B cell (primary cell): ENCODE measurements around the gene GADD45A. TPM values are rescaled to one million over a fixed set of nuclear protein-coding genes. Genes with fewer than 3 reads are reported as not detected.

ENCODE experiments used
- ATAC-seq: fragments of 200-7000 bp; cut with Tn5 transposase; one replicate; pipeline ENCODE4 v1.10.0; 2021; ENCODE audit warnings: low read depth, mild to moderate bottlenecking, moderate number of reproducible peaks, moderate library complexity
- CTCF ChIA-PET: fragments of 350-600 bp; sonication (Branson Sonifier 250); formaldehyde crosslinking; loops from one replicate; lab custom pipeline; 2021; ENCODE audit warnings: antibody characterized with exemption, inconsistent platforms; lab: Charles Lee
- POLR2A ChIA-PET: fragments of 350-600 bp; sonication (Branson Sonifier 250); formaldehyde crosslinking; loops from one replicate; lab custom pipeline; 2021; ENCODE audit warnings: antibody characterized with exemption; lab: Charles Lee
- DNase-seq: peaks from one replicate; pipeline ENCODE4 v3.0.0; 2013
- H2AFZ ChIP-seq: 2 replicates; pipeline ENCODE4 v1.6.1; 2012; ENCODE audit warnings: mild to moderate bottlenecking, low read depth, low read length; ENCODE audit not compliant: insufficient read depth, poor library complexity, severe bottlenecking
- H3K27ac ChIP-seq, 2 donors: 1 replicate in 1 of 2; 2 replicates in 1 of 2; pipeline ENCODE4 v1.5.1; 2012 to 2013; ENCODE audit warnings: low read length in 2 of 2, mild to moderate bottlenecking in 2 of 2, moderate library complexity in 1 of 2
- H3K27me3 ChIP-seq, 4 experiments: fragments of 200-600 bp in 1 of 4; sonication (generic) in 1 of 4; replicated peaks in 1 of 4; 1 replicate in 2 of 4; 2 replicates in 2 of 4; pipeline versions ENCODE4 v1.6.1 to v1.7.0; 2013 to 2016; ENCODE audit warnings: low read length in 3 of 4, mild to moderate bottlenecking in 2 of 4, mixed read lengths in 1 of 4, moderate library complexity in 1 of 4; ENCODE audit not compliant: insufficient read depth in 4 of 4, control insufficient read depth in 3 of 4; ENCODE audit errors: control extremely low read depth in 1 of 4
- H3K36me3 ChIP-seq, 2 experiments: replicated peaks in 1 of 2; 1 replicate in 1 of 2; 2 replicates in 1 of 2; pipeline versions ENCODE4 v1.6.1 to v1.7.1; 2013; ENCODE audit warnings: low read length in 1 of 2; ENCODE audit not compliant: insufficient read depth in 2 of 2, control insufficient read depth in 1 of 2; ENCODE audit errors: control extremely low read depth in 1 of 2, extremely low read depth in 1 of 2
- H3K4me1 ChIP-seq, 2 donors: fragments of 200-600 bp in 1 of 2; sonication (generic) in 1 of 2; 1 replicate in 1 of 2; 2 replicates in 1 of 2; pipeline versions ENCODE4 v1.5.1 to v1.6.1; 2013 to 2017; ENCODE audit warnings: low read length in 2 of 2; ENCODE audit not compliant: control insufficient read depth in 2 of 2, insufficient read depth in 2 of 2
- H3K4me2 ChIP-seq: replicated peaks from 2 replicates; pipeline ENCODE3; 2012; ENCODE audit warnings: mild to moderate bottlenecking, low read depth, low read length; ENCODE audit not compliant: poor library complexity, severe bottlenecking
- H3K4me3 ChIP-seq, 5 experiments: fragments of 200-600 bp in 1 of 5; sonication (generic) in 1 of 5; 1 replicate in 3 of 5; 2 replicates in 2 of 5; pipeline versions ENCODE4 v1.5.1 to v1.7.0; 2011 to 2016; ENCODE audit warnings: low read length in 4 of 5, mild to moderate bottlenecking in 4 of 5, low read depth in 2 of 5, control low read depth in 1 of 5, moderate library complexity in 1 of 5; ENCODE audit not compliant: insufficient read depth in 1 of 5; ENCODE audit errors: control extremely low read depth in 1 of 5, extremely low read depth in 1 of 5
- H3K79me2 ChIP-seq: fragments of 200-600 bp; sonication (generic); one replicate; pipeline ENCODE4 v1.6.0; 2016; ENCODE audit warnings: low read length; ENCODE audit not compliant: control insufficient read depth, insufficient read depth
- H3K9ac ChIP-seq: fragments of 200-600 bp; sonication (generic); 2 replicates; pipeline ENCODE4 v1.6.1; 2017; ENCODE audit warnings: mild to moderate bottlenecking, low read length, moderate library complexity
- H3K9me3 ChIP-seq, 3 donors: one replicate each; pipeline versions ENCODE4 v1.6.1 to v1.7.1; 2013; ENCODE audit warnings: low read length in 2 of 3; ENCODE audit not compliant: control insufficient read depth in 2 of 3, insufficient read depth in 1 of 3; ENCODE audit errors: control extremely low read depth in 1 of 3
- H4K20me1 ChIP-seq: 2 replicates; pipeline ENCODE4 v1.6.0; 2012; ENCODE audit warnings: mild to moderate bottlenecking, low read length; ENCODE audit not compliant: insufficient read depth, control insufficient read depth, poor library complexity, severe bottlenecking
- H3K27ac Mint-ChIP-seq: one replicate; pipeline ENCODE4 v1.8.0; 2021; ENCODE audit warnings: mixed read lengths
- H3K27me3 Mint-ChIP-seq: one replicate; pipeline ENCODE4 v1.8.0; 2021; ENCODE audit warnings: mixed read lengths
- H3K4me1 Mint-ChIP-seq: one replicate; pipeline ENCODE4 v1.8.0; 2021; ENCODE audit warnings: mixed read lengths
- H3K4me3 Mint-ChIP-seq: one replicate; pipeline ENCODE4 v1.8.0; 2021; ENCODE audit warnings: mixed read lengths
- H3K9me3 Mint-ChIP-seq: one replicate; pipeline ENCODE4 v1.8.0; 2022; ENCODE audit warnings: mixed read lengths; ENCODE audit not compliant: insufficient read depth
- CTCF ChIP-seq: fragments of 200-600 bp; IDR thresholded peaks from one replicate; pipeline ENCODE4 v1.8.0; 2022; ENCODE audit warnings: antibody characterized with exemption, mild to moderate bottlenecking
- EZH2 ChIP-seq: IDR thresholded peaks from 2 replicates; pipeline ENCODE4 v1.6.1; 2012; ENCODE audit warnings: borderline replicate concordance, low read depth, mild to moderate bottlenecking, moderate library complexity, low read length; ENCODE audit not compliant: insufficient read depth, poor library complexity, severe bottlenecking
- WGBS: methylation state at CpG from one replicate; pipeline ENCODE4 v1.1.5; 2013; ENCODE audit warnings: missing lambda C conversion rate; ENCODE audit not compliant: insufficient coverage; 5-methylcytosine and 5-hydroxymethylcytosine counted together
- intact Hi-C: fragments of 100-400 bp; cut with micrococcal nuclease; formaldehyde crosslinking; loops from one replicate; pipeline ENCODE4 v1.10.0; 2022
- polyA plus RNA-seq: library from polyadenylated mRNA; depleted of rRNA; stranded (reverse); fragments of >200 nt; gene quantifications from 2 replicates; pipeline ENCODE4 v1.2.3, GENCODE V29; 2012
- total RNA-seq, 2 donors: library from RNA; stranded (reverse); fragments of 120-200 nt in 1 of 2; gene quantifications; 1 replicate in 1 of 2; 2 replicates in 1 of 2; pipeline versions ENCODE4 v1.2.3 to v1.2.4, GENCODE V29; 2013 to 2022

Gene GADD45A
- total and polyA plus RNA-seq, 2 donors (not counting 1 experiment from before 2014, with no cell fraction given): 11.6 to 21.1 TPM

DNA sequence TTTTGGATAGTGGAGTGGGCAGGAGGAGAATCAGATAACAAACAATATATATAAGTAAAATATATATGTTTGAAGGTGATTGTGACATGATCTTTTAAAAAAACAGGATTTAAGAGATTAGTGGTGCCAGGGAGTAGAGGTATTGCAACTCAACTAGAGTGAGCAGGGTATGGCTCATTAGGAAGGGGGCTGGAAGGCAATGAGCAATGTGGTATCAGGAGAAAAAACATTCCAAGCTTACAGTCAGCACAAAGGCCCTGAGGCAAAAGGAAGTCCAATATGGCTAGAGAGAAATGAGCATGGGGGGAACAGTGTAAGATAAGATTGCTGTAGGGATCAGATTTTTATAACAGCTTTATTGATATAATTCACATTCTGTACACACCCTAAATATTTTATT, 5.3 kb upstream of the GADD45A start:
- no peak for TF ChIP-seq CTCF
- no peak for TF ChIP-seq EZH2
- no peaks in the 10 kb centered on the region for H3K36me3 ChIP-seq
- H3K27ac Mint-ChIP-seq: no peak overlapping the region
- H3K79me2 ChIP-seq: no peaks in the 10 kb centered on the region
- no peak overlapping the region for H3K4me3 Mint-ChIP-seq
- no peak overlapping the region for H3K27ac ChIP-seq
- H3K4me1 Mint-ChIP-seq: peaks cover 19% of the 10 kb centered on the region
- intact Hi-C loops: no loop called here
- peaks cover 6 to 7% of the 10 kb centered on the region in 2 donors for H3K4me1 ChIP-seq
- no peaks in the 10 kb centered on the region for H3K9me3 ChIP-seq
- no peaks in the 10 kb centered on the region for H3K9me3 Mint-ChIP-seq
- ChIA-PET POLR2A (no interaction called here), CTCF (no interaction called here)
- H3K9ac ChIP-seq: no peak overlapping the region
- no peaks in the 10 kb centered on the region for H3K27me3 ChIP-seq
- no peaks in the 10 kb centered on the region for H4K20me1 ChIP-seq
- H3K4me2 ChIP-seq: no peak overlapping the region
- no peak overlapping the region for H3K4me3 ChIP-seq
- no peak for ATAC-seq
- peaks cover 5% of the 10 kb centered on the region for H3K27me3 Mint-ChIP-seq
- DNase-seq: no peak
- no peak overlapping the region for H2AFZ ChIP-seq

- intact Hi-C loops: no loop called here
- Mint-ChIP-seq H3K4me3 (no peak overlapping the region), H3K27ac (no peak overlapping the region), H3K4me1 (peaks cover 22% of the 10 kb centered on the region), H3K9me3 (no peaks in the 10 kb centered on the region), H3K27me3 (peaks cover 3% of the 10 kb centered on the region)
- Histone ChIP-seq H3K36me3 (no peaks in the 10 kb centered on the region), H3K4me1 (peaks cover 7% of the 10 kb centered on the region in 2 donors), H4K20me1 (no peaks in the 10 kb centered on the region), H3K4me2 (no peak overlapping the region), H3K27me3 (no peaks in the 10 kb centered on the region), H3K9me3 (no peaks in the 10 kb centered on the region), H3K9ac (no peak overlapping the region), H2AFZ (no peak overlapping the region), H3K4me3 (no peak overlapping the region), H3K27ac (no peak overlapping the region), H3K79me2 (no peaks in the 10 kb centered on the region)
- CTCF ChIA-PET: no interaction called here
- WGBS: 100% methylated on average over 2 of the region's 2 CpGs
- no peak for ATAC-seq
- TF ChIP-seq EZH2 (no peak), CTCF (no peak)
- POLR2A ChIA-PET: no interaction called here
- DNase-seq: no peak
Observed at GRCh38 chr1:67680486-67680885, 4.5 kb upstream of the GADD45A start.
